IMR-90 (cell line): ENCODE data around the gene ANKRD13D. TPM values are rescaled to one million over a fixed set of nuclear protein-coding genes. Genes with fewer than 3 reads are reported as not detected.

Experiments used
- ATAC-seq: fragments of 200-7000 bp; cut with Tn5 transposase; 2 replicates; pipeline ENCODE4 v1.9.1; 2020; ENCODE audit warnings: low read depth, mild to moderate bottlenecking, moderate library complexity
- BruUV-seq: library from RNA; stranded (reverse); fragments of 400-500 nt; replicated peaks from 2 replicates; lab custom pipeline; 2021; lab: Mats Ljungman, UMichigan
- CTCF ChIA-PET: fragments of 300-600 bp; formaldehyde crosslinking; extraction: SDS; loops from one replicate; lab custom pipeline; 2021; ENCODE audit warnings: antibody characterized with exemption; lab: Yijun Ruan, JAX
- POLR2A ChIA-PET: fragments of 300-600 bp; sonication (Branson Sonifier 250); formaldehyde crosslinking; loops from one replicate; lab custom pipeline; 2022; ENCODE audit warnings: antibody characterized with exemption; ENCODE audit not compliant: unreplicated experiment; lab: Charles Lee
- DNase-seq: peaks from one replicate; pipeline ENCODE4 v3.0.0; 2013
- H2AFZ ChIP-seq: replicated peaks from 2 replicates; pipeline ENCODE3; 2013; ENCODE audit warnings: low read length, mild to moderate bottlenecking; ENCODE audit not compliant: poor library complexity
- H2AK5ac ChIP-seq: 2 replicates; pipeline ENCODE4 v1.6.1; 2013; ENCODE audit warnings: low read depth, low read length, inconsistent platforms
- H2AK9ac ChIP-seq: replicated peaks from 2 replicates; pipeline ENCODE3; 2013; ENCODE audit warnings: mild to moderate bottlenecking, low read depth, low read length, moderate library complexity; ENCODE audit not compliant: poor library complexity
- H2BK120ac ChIP-seq: 2 replicates; pipeline ENCODE4 v1.6.1; 2013; ENCODE audit warnings: low read depth, low read length, inconsistent platforms
- H2BK15ac ChIP-seq: 3 replicates; pipeline ENCODE4 v1.6.1; 2013; ENCODE audit warnings: low read depth, low read length, inconsistent platforms
- H2BK20ac ChIP-seq: 2 replicates; pipeline ENCODE4 v1.6.1; 2013; ENCODE audit warnings: low read depth, mild to moderate bottlenecking, inconsistent platforms, low read length, moderate library complexity
- H2BK5ac ChIP-seq: 2 replicates; pipeline ENCODE4 v1.6.1; 2013; ENCODE audit warnings: mild to moderate bottlenecking, low read depth, low read length, inconsistent platforms; ENCODE audit not compliant: poor library complexity, severe bottlenecking
- H3K14ac ChIP-seq: replicated peaks from 2 replicates; pipeline ENCODE4 v1.6.1; 2013; ENCODE audit warnings: low read depth, low read length, inconsistent platforms
- H3K18ac ChIP-seq: 2 replicates; pipeline ENCODE4 v1.6.1; 2013; ENCODE audit warnings: low read depth, low read length, control low read depth
- H3K23ac ChIP-seq: 2 replicates; pipeline ENCODE4 v1.6.1; 2013; ENCODE audit warnings: low read depth, low read length, inconsistent platforms
- H3K27ac ChIP-seq: 2 replicates; pipeline ENCODE4 v1.5.1; 2013; ENCODE audit warnings: mild to moderate bottlenecking, control low read depth, low read length; ENCODE audit not compliant: insufficient read depth
- H3K27me3 ChIP-seq: 2 replicates; pipeline ENCODE4 v1.6.1; 2013; ENCODE audit warnings: low read length; ENCODE audit not compliant: control insufficient read depth, insufficient read depth
- H3K36me3 ChIP-seq: 2 replicates; pipeline ENCODE4 v1.6.1; 2013; ENCODE audit warnings: low read length, mixed read lengths; ENCODE audit not compliant: control insufficient read depth, insufficient read depth
- H3K4ac ChIP-seq: 2 replicates; pipeline ENCODE4 v1.6.1; 2013; ENCODE audit warnings: low read depth, low read length, inconsistent platforms
- H3K4me1 ChIP-seq: 2 replicates; pipeline ENCODE4 v1.6.1; 2013; ENCODE audit warnings: low read length, mixed read lengths; ENCODE audit not compliant: control insufficient read depth, insufficient read depth
- H3K4me2 ChIP-seq: 2 replicates; pipeline ENCODE4 v1.6.1; 2013; ENCODE audit warnings: low read depth, mild to moderate bottlenecking, control low read depth, low read length, moderate library complexity
- H3K4me3 ChIP-seq: 2 replicates; pipeline ENCODE4 v1.5.1; 2013; ENCODE audit warnings: low read depth, mild to moderate bottlenecking, control low read depth, low read length, moderate library complexity; ENCODE audit not compliant: insufficient read depth
- H3K56ac ChIP-seq: 2 replicates; pipeline ENCODE4 v1.6.1; 2013; ENCODE audit warnings: low read length, inconsistent platforms; ENCODE audit not compliant: insufficient read depth; ENCODE audit errors: extremely low read depth
- H3K79me1 ChIP-seq, 2 experiments: 2 replicates each; pipeline ENCODE4 v1.6.1; 2013; ENCODE audit warnings: low read length in 2 of 2, inconsistent platforms in 1 of 2, low read depth in 1 of 2
- H3K9ac ChIP-seq: 2 replicates; pipeline ENCODE4 v1.6.1; 2013; ENCODE audit warnings: low read depth, low read length, control low read depth
- H3K9me1 ChIP-seq: 2 replicates; pipeline ENCODE4 v1.6.1; 2013; ENCODE audit warnings: low read length, inconsistent platforms; ENCODE audit not compliant: insufficient read depth
- H3K9me3 ChIP-seq: 2 replicates; pipeline ENCODE4 v1.6.1; 2013; ENCODE audit warnings: low read length; ENCODE audit not compliant: control insufficient read depth, insufficient read depth
- H4K20me1 ChIP-seq: 2 replicates; pipeline ENCODE4 v1.6.1; 2013; ENCODE audit warnings: low read length, inconsistent platforms; ENCODE audit not compliant: insufficient read depth
- H4K5ac ChIP-seq: 2 replicates; pipeline ENCODE4 v1.6.1; 2013; ENCODE audit warnings: mild to moderate bottlenecking, low read depth, low read length, control low read depth
- H4K8ac ChIP-seq, 2 experiments: 2 replicates each; pipeline ENCODE4 v1.6.1; 2013; ENCODE audit warnings: low read depth in 2 of 2, low read length in 2 of 2, control low read depth in 1 of 2, inconsistent platforms in 1 of 2
- H4K91ac ChIP-seq: 2 replicates; pipeline ENCODE4 v1.6.1; 2013; ENCODE audit warnings: low read depth, low read length, inconsistent platforms; ENCODE audit not compliant: insufficient read depth
- BHLHE40 ChIP-seq: fragments of 150-350 bp; IDR thresholded peaks from 2 replicates; pipeline ENCODE4 v1.6.1; 2016; ENCODE audit warnings: mild to moderate bottlenecking, low read depth, low read length
- CEBPB ChIP-seq: IDR thresholded peaks from 2 replicates; pipeline ENCODE4 v1.6.1; 2012; ENCODE audit warnings: low read depth, low read length, improper control_type of control experiment
- CTCF ChIP-seq: conservative IDR thresholded peaks from 2 replicates; pipeline ENCODE4 v1.5.1; 2012; ENCODE audit warnings: mild to moderate bottlenecking, low read depth, low read length, improper control_type of control experiment
- FOS ChIP-seq: fragments of 150-350 bp; IDR thresholded peaks from 2 replicates; pipeline ENCODE4 v1.6.1; 2016; ENCODE audit warnings: low read depth, low read length
- MAFK ChIP-seq: IDR thresholded peaks from 2 replicates; pipeline ENCODE4 v1.6.1; 2012; ENCODE audit warnings: low read depth, low read length, improper control_type of control experiment
- MXI1 ChIP-seq: IDR thresholded peaks from 2 replicates; pipeline ENCODE4 v1.6.1; 2012; ENCODE audit warnings: low read depth, mild to moderate bottlenecking, low read length, moderate library complexity, borderline replicate concordance
- NFE2L2 ChIP-seq: fragments of 150-350 bp; IDR thresholded peaks from 2 replicates; pipeline ENCODE4 v1.6.1; 2016; ENCODE audit warnings: low read depth, mild to moderate bottlenecking, low read length
- POLR2A ChIP-seq: IDR thresholded peaks from 2 replicates; pipeline ENCODE4 v1.6.1; 2012; ENCODE audit warnings: mild to moderate bottlenecking, low read depth, low read length
- RCOR1 ChIP-seq: IDR thresholded peaks from 2 replicates; pipeline ENCODE4 v1.6.1; 2012; ENCODE audit warnings: mild to moderate bottlenecking, low read length, improper control_type of control experiment; ENCODE audit not compliant: insufficient replicate concordance
- RFX5 ChIP-seq: IDR thresholded peaks from 2 replicates; pipeline ENCODE4 v1.8.0; 2012; ENCODE audit warnings: low read depth, mild to moderate bottlenecking, low read length, moderate library complexity
- SMC3 ChIP-seq: fragments of 150-350 bp; IDR thresholded peaks from 2 replicates; pipeline ENCODE4 v1.6.1; 2016; ENCODE audit warnings: low read depth, mild to moderate bottlenecking, antibody characterized with exemption, low read length, moderate library complexity
- WGBS, 2 experiments: methylation state at CpG; one replicate each; pipeline versions ENCODE4 v1.1.5 to v1.1.7; 2013; ENCODE audit warnings: missing lambda C conversion rate in 2 of 2; ENCODE audit not compliant: insufficient read length in 1 of 2; ENCODE audit errors: extremely low coverage in 2 of 2; 5-methylcytosine and 5-hydroxymethylcytosine counted together
- dilution Hi-C: fragments of 300-500 bp; cut with HindIII; formaldehyde crosslinking; loops from one replicate; pipeline ENCODE4 v1.14.3; 2018; ENCODE audit warnings: low sequenced_read_pairs; ENCODE audit not compliant: unreplicated experiment
- in situ Hi-C: fragments of 300-500 bp; cut with MboI; formaldehyde crosslinking; loops from 3 replicates; pipeline ENCODE4 v1.14.3; 2019; ENCODE audit warnings: low sequenced_read_pairs, inconsistent platforms, mixed read lengths
- intact Hi-C: fragments of 100-400 bp; cut with micrococcal nuclease; formaldehyde crosslinking; loops from 2 replicates; pipeline ENCODE4 v1.10.0; 2022
- polyA plus RNA-seq, 3 experiments: library from polyadenylated mRNA; depleted of rRNA; stranded (reverse); fragments of >200 nt; gene quantifications; 2 replicates each; pipeline ENCODE4 v1.2.3, GENCODE V29; 2012; ENCODE audit warnings: low replicate concordance in 1 of 3
- total RNA-seq: library from RNA; depleted of rRNA; stranded (reverse); fragments of >200 nt; gene quantifications from 2 replicates; pipeline ENCODE4 v1.2.3, GENCODE V29; 2012
- TF ChIP-seq, protein P1 (sequence below): fragments of 150-350 bp; IDR thresholded peaks from 2 replicates; pipeline ENCODE4 v1.6.1; 2016; ENCODE audit warnings: low read depth, mild to moderate bottlenecking, low read length, moderate library complexity, borderline replicate concordance

Gene ANKRD13D
- total and polyA plus RNA-seq, 2 of the 4 experiments (the other 2 are of a cell fraction): 7.3 to 38.4 TPM

- TF ChIP-seq RCOR1 (no peak), BHLHE40 (no peak)
These were observed 20.8 kb upstream of the ANKRD13D start (continued) for GRCh38 chr11:67268081-67268961.

- BruUV-seq: no TSS peak
- no peak overlapping the region for H4K91ac ChIP-seq
- DNase-seq (no peak), ATAC-seq (no peak)
- peak overlapping the region; percentile 71; the same call in 1 of the 2 replicates for H3K23ac ChIP-seq
- peaks cover 21 to 77% of the 10 kb centered on the region in 2 experiments; a peak in 3 of 4 replicates for H3K79me1 ChIP-seq
- no peak overlapping the region for H2AFZ ChIP-seq
- no peak overlapping the region for H3K56ac ChIP-seq
- H3K9me1 ChIP-seq: peaks cover 34% of the 10 kb centered on the region
- H3K14ac ChIP-seq: no peak overlapping the region
- no peak overlapping the region for H2AK5ac ChIP-seq
- no peak overlapping the region for H3K4ac ChIP-seq
- intact Hi-C loops: no loop called here
- dilution Hi-C loops: no loop called here
- no peak overlapping the region for H2BK20ac ChIP-seq
- no peak overlapping the region for H2BK15ac ChIP-seq
- no peaks in the 10 kb centered on the region for H3K27me3 ChIP-seq
- no peak overlapping the region for H3K4me3 ChIP-seq
- WGBS, 2 experiments: 93% methylated on average over 5 of the region's 13 CpGs; no CpG with 5 or more reads in 1 of the 2 experiments
- peaks cover 10% of the 10 kb centered on the region; the same call in 1 of the 2 replicates for H3K36me3 ChIP-seq
- in situ Hi-C loops: no loop called here
- no peak overlapping the region for H2AK9ac ChIP-seq
- peaks cover 35% of the 10 kb centered on the region for H3K4me1 ChIP-seq
- no peak overlapping the region for H3K18ac ChIP-seq
- no peak overlapping the region for H3K9ac ChIP-seq
- H2BK5ac ChIP-seq: no peak overlapping the region
- no peak overlapping the region for H3K27ac ChIP-seq
- CTCF ChIA-PET: interaction anchor here (3.1 kb wide), 1 partner anchor 48 kb away, joined by 10 read pairs; no protein-coding TSS in a partner anchor
- H2BK120ac ChIP-seq: no peak overlapping the region
- H3K4me2 ChIP-seq: no peak overlapping the region
- H3K9me3 ChIP-seq: no peaks in the 10 kb centered on the region
- POLR2A ChIA-PET: no interaction called here
- H4K5ac ChIP-seq: no peak overlapping the region
- peaks cover 44% of the 10 kb centered on the region for H4K20me1 ChIP-seq
- H4K8ac ChIP-seq: no peak overlapping the region
- no peak for TF ChIP-seq CEBPB
- TF ChIP-seq MAFK: no peak
- no peak for TF ChIP-seq MXI1
- no peak for TF ChIP-seq SMC3
- TF ChIP-seq POLR2A: no peak
- TF ChIP-seq CTCF: no peak
- TF ChIP-seq RCOR1: no peak
- no peak for TF ChIP-seq FOS
- TF ChIP-seq BHLHE40: no peak
- TF ChIP-seq RFX5: no peak
- TF ChIP-seq NFE2L2: no peak
- TF ChIP-seq, protein P1, sequence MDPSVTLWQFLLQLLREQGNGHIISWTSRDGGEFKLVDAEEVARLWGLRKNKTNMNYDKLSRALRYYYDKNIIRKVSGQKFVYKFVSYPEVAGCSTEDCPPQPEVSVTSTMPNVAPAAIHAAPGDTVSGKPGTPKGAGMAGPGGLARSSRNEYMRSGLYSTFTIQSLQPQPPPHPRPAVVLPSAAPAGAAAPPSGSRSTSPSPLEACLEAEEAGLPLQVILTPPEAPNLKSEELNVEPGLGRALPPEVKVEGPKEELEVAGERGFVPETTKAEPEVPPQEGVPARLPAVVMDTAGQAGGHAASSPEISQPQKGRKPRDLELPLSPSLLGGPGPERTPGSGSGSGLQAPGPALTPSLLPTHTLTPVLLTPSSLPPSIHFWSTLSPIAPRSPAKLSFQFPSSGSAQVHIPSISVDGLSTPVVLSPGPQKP: no peak
These were observed 20.2 kb upstream of the ANKRD13D start for GRCh38 chr11:67268962-67269268.
